NCI-H524 treated with DMSO at 0.1 percent for 48 hours (cell line): ENCODE data around the gene CNTNAP2.

Source experiments
- DNase-seq: peaks from one replicate; lab custom pipeline; 2025; lab: John Stamatoyannopoulos, UW

The CNTNAP2 gene

GRCh38 chr7:146606628-146607027, 490.0 kb downstream of the CNTNAP2 start:
- no peak for DNase-seq

- no peak for DNase-seq
Observed at GRCh38 chr7:146619641-146620040, 503.0 kb downstream of the CNTNAP2 start.

GRCh38 chr7:146626912-146627311, 510.3 kb downstream of the CNTNAP2 start:
- DNase-seq, result no peak

GRCh38 chr7:146635205-146636032, 518.8 kb downstream of the CNTNAP2 start:
- DNase-seq, result peak; percentile 51

GRCh38 chr7:146636033-146636356, 519.4 kb downstream of the CNTNAP2 start:
- no peak for DNase-seq

DNA sequence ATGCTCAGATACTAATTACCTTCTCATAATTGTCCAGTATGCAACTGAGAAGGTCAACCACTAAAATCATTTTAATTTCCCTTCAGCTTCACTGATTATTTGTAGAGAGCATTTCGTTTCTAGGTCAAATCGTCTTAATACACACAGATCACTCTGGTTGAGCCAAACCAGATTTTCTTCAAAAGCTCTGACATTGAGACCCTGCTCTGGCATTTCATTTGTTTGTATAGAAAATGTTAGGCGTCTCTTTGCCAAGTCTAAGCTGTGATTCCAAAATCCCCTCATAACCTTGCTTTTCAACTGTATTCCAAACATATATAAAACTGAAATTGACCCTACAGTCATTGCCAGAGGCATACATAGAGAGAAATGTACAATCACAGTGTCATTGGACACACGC, 520.0 kb downstream of the CNTNAP2 start:
- no peak for DNase-seq

DNA sequence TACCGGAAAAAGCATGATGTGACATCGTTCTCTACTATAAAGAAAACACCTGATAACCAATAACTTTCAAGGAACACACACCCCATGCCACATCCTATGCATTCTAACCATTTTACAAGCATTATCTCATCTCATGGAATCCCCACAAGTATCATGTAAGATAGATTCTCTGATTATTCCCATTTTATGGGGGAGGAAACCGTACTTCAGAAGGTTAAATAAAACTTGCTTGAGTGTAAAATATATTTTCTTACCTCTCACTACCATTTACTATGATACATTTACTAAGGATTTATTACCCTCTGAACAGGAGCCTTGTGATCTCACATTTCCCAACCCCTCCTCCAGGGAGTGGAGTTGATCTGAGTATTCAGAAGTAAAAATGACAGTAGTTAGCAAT, 522.7 kb downstream of the CNTNAP2 start:
- no peak for DNase-seq

DNA sequence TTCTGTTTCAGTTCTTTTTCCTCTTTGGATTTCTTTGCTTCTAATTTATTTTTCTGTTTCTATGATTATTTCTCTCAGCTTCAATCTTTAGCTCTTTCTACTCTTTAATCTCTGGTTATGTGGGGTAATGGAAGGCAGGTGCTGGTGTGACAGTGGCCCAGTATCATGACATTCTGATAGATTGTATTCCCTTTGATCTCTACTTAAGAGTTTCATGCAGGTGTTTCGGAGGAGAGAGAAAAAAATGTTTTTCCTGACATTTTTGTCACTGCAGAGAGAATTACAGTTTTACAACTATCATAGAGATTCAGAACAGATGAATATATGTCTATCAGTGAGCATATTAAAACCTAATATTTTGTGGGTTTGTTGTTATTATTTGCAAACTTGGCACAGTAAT, 524.9 kb downstream of the CNTNAP2 start:
- DNase-seq, result no peak

DNA sequence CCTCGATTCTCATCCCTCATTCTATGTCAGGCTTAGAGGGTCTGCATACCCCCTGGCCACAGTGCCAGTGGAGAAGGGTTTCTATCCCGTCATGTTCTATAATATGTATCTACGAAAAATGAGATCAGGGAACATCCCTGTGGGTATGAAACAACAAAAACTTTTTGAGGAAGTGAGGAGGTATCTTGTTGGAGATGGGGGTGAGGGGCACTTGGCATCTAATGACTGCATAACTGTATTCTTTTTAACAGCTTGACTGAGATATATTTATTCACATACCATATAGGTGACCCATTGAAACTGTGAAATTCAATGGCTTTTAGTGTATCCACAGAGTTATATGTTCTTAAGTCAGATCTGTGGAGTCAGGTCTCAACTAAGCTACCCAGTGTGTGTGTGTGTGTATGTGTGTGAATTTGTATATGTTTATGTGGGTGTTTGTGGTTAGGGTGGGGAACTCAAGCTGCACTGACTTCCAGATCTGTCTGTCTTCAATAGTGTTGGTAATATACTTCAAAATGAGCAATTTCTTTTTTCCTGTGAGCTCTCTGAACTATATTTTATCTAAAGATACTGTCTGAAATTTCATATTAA, 528.9 kb downstream of the CNTNAP2 start:
- DNase-seq, result no peak

DNA sequence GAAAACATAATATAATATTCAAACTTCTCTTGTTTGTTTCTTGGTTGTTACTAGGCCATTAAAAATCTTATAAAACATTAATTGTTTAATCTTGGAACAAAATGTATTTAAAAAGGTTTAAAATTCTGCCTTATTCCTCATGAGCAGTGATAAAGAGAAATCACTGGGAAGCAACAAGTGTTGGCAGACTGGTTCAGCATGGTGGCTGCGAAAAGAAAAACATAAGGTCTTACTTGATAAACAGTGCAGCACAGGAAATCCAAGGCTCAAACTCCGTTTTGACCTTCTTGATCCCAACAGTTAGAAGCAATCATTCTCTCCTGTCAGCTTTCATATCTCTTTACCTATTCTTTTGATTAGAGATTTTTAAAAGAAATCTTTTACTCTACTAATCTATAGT, 530.8 kb downstream of the CNTNAP2 start:
- no peak for DNase-seq

DNA sequence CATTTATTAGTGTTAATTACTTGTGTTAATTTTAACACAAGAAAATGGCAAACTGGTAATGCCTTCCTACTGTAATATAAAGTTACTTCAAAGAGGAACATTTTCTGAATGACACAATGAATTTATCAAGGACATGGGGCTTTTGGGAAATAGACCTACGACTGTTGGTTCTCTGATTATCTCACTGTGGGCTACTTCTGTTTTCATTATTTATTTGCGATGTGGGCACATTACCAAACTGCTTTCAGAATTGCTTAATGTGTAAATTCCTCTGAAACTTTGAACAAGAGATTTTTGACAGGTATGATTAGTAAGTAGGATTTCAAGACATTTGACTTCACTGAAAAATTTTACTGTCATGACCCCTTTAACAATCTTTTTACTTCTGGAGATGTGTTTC, 535.6 kb downstream of the CNTNAP2 start:
- no peak for DNase-seq

DNA sequence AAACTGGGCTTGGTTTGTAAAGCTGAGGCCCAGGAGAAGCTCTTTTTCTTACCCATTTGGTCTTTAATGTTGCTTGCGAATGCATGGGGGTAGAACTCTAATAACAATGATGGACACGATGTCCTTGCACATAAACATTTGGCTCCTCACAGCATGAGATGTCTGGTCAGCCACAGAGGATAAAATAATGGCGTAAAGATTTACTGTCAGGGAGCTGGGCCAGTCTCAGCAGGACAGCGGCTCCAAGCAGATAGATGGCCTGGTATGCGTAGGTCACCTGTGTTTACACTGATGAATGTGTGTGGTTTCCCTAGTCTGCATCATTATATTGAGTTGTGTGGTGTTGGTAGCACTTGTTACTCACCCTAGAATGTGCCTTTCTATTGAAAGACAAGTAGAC, 537.4 kb downstream of the CNTNAP2 start:
- no peak for DNase-seq

GRCh38 chr7:146655928-146656797, 539.6 kb downstream of the CNTNAP2 start:
- DNase-seq, result no peak

GRCh38 chr7:146656988-146657387, 540.4 kb downstream of the CNTNAP2 start:
- DNase-seq, result no peak

DNA sequence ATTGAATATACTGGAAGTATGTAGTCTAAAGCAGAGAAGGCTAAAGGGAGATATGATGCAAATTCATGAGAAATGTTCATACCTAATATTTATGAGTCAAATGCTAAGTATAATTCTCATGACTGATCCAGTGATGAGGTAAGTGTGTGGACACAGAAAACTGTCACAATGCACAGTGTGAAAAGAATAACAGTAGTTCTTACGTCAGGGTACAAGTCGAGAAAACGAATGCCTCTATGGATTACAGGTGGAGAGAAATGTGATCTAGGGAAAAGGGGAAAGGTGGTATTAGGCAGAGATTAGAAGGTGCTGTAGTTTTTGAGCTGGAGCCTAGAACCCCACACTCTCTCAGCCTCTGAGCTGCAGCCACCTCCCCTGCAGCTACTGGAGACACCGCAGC, 542.0 kb downstream of the CNTNAP2 start:
- no peak for DNase-seq

GRCh38 chr7:146659732-146660131, 543.1 kb downstream of the CNTNAP2 start:
- DNase-seq, result no peak

GRCh38 chr7:146660839-146661238, 544.2 kb downstream of the CNTNAP2 start:
- no peak for DNase-seq

DNA sequence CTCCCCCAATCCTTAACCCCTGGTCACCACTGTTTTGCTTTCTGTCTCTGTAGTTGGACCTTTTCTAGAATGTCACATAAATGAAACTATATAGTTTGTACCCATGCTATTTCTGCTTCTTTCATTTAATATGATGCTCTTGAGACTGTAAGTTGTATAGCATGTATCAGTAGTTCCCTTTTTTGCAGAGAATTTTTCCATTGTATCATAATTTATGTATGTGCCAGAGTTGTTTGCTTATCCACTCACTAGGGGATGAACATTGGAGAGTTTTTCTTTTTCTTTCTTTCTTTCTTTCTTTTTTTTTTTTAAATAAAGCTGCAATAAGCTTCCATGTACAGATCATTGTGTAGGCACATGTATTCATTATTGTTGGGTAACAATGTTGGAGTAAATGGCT, 544.8 kb downstream of the CNTNAP2 start:
- DNase-seq, result no peak

GRCh38 chr7:146661929-146662328, 545.3 kb downstream of the CNTNAP2 start:
- DNase-seq, result no peak

GRCh38 chr7:146665023-146665422, 548.4 kb downstream of the CNTNAP2 start:
- DNase-seq, result no peak

- DNase-seq, result no peak
Observed at GRCh38 chr7:146670532-146670931, 553.9 kb downstream of the CNTNAP2 start.

DNA sequence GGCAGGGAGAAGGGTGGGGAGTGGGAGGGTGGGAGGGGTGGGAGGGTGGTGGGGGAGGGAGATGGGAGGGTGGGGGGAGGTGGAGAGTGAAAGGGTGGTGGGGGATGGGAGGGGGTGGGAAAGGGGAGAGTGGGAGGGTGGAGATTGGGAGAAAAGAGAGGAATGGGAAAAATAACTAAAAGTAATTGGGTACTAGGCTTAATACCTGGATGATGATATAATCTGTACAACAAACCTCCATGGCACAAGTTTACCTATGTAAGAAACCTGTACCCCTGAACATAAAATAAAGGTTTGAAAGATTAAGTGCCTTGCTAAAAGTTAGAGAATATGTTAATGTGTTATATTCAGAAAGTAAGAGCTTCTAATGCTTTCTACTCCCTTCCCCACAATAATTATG, 564.9 kb downstream of the CNTNAP2 start:
- DNase-seq, result no peak

DNA sequence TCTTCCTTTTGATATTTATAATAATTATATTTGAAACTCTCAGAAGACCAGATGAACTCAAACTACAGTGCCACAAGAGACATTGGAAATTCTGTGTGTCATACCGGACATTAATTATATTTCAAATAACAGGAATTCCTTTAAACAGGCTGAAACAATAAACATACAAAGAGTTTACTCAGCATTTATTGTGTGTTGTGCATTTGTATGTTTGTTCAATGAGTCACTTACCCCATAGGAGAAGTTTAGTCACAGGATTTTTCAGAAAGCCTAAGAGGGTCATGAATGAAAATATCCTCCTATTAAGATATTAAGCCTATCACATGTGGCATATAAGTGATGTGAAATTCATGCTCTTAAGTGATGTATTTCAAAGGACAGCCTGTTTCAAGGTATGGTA, 566.8 kb downstream of the CNTNAP2 start:
- DNase-seq, result no peak
